Kasumi-1 (cell line): ENCODE results near the gene CETN3.

Experiments
- DNase-seq, 2 experiments: peaks; one replicate each; lab custom pipeline; 2025; lab: John Stamatoyannopoulos, UW

CETN3 gene

DNA sequence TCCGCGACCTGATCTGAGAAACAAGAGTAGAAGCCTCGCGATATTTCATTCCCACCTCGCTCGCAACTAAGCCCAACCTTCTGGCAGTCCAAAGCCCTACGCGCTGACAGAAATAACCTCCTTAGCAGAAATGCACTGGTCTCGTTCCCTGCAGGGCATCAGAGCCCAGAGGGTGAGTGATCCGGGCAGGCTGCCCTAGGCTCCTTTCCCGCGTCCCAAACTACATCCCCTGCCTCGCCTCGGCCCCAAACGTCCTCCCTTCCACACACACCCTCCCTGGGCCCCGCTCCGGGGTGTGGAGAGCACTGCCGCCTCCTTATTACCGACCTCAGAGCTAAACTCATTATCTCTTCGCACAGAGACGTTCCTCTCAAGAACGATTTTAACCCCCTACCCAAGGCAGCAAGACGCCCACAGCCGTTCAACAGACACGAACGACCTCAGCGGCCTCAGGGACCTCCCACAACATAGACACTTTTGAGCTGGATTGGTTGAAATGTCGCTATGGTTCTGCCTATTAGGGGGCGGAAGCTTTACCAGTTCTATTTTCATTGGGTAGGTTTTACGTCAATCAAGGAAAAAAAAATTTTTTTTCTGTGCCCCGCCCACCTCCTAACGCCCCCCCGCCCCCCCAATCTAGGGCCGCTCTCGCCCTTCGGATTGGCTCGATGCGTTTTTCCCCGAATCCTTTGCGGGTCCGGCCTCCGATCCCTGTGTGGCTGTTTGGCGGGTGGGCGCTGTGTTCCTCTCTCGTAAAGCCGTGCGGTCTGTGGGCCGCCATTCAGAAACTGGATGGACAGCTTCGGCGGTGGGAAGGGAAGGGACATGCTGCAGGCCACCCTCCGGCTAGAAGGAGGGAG lies at the start of gene CETN3:
CETN3 (minus strand) TSS at position 439 of the 860 bp plus-strand sequence; CDS start at position 344, 95 bp downstream.
- peak; percentile 99 for DNase-seq

DNA sequence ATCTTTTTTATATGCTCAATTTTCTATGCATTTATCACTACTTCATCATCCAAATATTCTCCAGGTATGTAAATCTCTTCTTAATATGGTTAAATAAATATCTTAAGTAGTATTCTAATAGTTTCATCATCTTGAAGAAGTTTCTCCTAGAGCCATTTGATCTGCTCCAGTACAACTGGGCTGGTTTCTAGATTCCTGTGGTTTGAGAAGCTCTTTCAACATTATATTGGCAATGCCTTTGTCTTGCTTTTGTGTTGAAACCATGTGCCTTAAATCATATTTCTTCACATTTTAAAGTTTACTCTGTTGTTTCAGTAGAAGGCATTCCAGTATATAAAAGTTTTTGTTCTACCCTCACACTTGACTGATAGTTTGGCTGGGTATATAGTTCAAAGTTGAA lies 37.4 kb upstream of the CETN3 start:
- no peak for DNase-seq

DNA sequence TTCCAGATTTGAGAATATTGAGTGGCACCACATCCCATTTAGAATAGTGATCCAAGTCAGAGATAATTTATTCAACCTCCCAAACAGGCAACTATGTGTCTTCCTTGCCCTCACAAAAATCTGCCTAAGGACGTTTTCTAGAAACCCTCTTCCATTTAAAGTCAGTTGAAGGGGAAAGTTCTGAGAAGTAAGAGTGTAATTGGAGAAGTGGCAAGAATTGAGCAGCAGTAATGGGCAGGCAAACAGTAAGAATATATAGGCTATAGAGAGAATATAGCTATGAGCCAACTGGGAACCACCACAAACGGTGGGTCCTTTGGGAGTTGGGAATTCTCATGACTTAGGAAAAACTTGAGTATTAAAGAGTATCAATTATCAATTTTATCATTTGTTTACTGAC lies 31.1 kb upstream of the CETN3 start:
- peak in 1 of 2 experiments; percentile 27 for DNase-seq

DNA sequence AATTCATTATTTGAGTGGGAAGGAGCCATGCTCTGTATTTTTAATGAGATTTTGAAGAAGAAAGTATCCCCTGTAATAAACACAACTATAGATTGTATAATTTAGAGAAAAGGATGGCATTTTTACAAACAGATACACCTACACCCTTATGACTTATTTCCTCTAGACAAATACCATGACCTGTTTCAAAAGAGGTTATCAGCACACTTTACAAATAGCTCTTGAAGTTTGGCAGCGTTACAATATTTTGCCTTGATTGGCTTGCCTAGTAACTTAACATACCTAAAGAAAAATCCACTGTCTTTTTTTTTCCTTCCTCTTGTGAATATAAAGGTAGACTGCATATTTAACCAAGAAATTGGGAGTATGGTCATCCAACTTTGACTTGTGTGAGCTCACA lies 28.5 kb upstream of the CETN3 start:
- no peak for DNase-seq

DNA sequence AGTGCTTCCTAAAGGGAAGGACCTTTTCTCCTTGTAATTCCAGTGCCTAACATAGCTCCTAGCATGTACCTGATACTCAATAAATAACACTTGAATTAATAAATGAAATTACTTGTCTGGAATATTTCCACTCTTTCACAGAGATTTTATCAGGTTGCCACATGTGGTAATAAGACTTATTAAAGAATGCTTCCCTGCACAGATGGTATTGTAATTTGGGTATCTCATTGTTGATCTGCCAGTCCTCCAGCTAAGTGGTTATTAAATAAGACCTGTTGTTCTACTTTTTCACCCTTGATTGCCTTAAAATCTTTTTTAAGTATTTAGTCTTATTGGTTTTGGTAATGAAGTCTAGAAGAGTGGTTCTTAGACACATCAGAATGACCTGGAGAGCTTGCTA lies 28.1 kb upstream of the CETN3 start:
- DNase-seq = no peak

DNA sequence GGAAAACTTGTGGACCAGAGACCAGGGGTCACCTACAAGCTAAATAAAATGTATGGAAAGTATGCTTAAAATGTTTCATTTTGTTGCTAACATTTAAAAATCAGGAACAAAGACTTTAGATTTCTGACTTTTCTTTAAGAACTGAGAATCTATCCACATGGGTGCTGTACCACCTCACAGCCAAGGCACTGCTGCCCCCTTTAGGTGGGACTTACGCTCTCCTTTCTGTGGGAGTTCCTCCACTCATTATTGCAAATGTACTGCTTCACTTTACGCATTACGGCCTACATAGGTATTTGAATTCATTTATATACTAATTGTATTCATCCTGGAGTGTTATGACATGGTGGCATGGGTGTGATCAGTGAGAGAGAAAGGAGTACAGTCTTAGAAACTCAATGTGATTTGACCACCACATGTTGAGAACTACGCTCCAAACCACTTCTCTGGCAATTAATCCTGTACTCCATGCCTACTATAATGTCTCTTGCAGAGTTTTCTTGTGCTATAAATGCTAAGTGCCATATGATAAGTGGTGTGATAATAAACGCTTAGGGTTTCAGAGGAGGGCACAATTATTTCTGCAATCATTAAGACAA lies 24.7 kb upstream of the CETN3 start:
- DNase-seq = peak; percentile 59 to 73

DNA sequence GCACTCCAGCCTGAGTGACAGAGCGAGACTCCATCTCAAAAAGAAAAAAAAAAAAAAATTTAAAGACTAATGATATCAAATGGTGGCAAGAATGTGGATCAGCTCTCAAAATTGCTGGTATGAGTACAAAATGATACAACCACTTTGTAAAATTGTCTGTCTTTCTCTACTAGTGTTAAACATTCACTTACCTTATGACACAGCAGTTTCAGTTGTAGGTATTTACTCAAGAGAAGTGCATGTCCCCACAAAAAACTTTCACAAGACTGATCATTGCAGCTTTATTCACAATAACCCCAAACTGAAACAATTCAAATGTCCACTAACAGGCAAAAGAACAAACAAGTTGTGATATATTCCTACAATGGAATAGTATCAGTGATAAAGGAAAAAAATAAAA lies 14.7 kb upstream of the CETN3 start:
- no peak for DNase-seq

DNA sequence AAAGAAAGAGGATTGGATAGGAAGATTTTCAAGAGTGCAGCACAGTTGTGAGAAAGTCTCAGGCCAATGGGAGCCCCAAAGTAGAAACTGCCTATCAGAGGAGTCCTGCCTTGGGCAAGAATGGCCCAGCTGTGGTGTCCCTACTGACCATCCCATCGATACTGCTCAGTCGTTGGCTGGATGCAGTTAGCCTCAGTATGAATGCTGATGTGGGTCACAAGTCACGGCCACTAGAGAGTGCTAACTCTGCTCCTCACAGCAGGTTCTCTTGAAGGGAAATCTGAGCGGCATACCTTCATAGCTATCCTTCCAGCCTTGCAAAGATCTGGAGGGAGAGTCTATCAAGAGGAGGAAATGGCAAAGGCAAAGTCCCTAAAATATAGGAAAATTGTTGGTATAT lies 11.6 kb upstream of the CETN3 start:
- DNase-seq = peak; percentile 12 to 17

DNA sequence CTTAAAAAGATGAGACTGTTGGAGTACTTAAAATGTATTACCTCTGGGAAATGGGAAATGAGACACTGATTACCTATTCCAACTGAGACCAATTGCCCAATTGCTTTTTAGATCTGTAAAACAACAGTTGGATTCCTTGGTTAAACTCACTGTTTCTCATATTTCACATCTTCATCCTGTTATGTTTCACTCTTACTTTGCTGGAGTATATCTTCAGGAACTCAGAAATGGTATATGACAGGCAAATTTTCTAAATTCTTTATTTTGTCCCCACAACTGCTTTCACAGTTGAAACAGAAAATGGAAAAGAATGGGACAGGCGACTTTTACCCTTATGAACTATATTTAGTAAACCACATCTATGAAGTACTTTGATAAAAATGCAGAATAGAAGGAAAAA lies 8.7 kb upstream of the CETN3 start:
- no peak for DNase-seq

DNA sequence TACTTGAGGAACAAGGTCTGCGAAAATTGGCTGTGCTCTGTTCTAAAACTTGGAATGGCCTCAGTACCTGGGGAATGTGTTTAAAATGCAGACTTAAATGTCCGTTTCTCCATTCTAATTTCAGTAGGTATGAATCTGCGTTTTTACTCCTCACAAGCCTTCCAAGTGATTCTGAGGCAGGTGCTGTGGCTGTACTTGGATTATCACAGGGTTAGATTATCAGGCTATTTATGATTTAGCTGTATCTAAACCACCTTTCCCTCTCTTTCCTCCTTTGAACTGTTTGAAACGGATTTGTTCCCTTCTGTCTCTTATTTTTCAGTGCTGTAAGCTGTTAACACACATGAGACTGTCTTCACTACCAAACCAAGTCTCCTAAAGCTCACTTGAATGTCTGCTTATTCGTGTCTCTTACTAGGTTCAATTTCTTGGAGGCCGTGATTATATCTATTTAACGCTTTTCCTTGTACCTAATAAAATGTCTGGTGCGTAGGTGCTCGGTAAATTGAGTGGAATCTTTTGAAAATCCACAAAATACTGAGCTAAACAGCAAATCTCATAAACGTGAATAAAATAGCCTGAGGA lies 714 bp upstream of the CETN3 start:
- DNase-seq = peak; percentile 49 to 56

DNA sequence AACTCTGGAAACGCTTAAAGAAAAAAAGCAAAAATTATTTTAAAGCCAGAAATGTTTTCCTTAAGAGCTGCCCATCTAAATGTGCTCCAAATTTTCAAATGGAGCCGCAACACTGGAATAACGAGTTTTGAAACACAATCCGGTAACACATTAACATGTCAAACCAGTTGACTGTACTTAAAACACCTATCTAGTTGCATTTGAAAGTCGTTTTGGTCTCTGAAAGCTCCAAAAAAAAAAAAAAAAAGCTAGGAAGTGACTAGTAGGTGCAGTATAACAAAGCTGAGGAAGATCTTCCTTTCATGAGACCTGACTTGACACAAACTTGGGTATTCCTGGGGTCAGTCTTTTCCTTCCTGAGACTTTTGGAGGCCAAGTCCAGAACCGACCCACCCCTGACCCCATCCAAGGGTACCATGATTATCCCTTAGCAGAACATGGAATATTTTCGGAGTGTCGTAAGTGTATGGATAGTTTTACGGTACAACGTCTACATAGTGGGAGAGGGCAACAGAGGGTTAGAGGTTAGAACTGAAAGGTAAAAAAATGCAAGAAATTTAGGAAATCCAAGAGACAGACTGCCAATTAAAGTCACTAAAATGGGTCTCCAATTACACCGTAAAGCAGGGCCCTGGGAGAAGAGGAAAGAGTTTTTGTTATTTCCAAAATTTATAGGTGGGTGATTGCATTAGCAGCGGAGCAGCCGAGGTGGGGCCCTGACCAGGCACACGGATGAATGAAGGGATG lies 812 bp downstream of the CETN3 start:
- peak; percentile 49 to 77 for DNase-seq

DNA sequence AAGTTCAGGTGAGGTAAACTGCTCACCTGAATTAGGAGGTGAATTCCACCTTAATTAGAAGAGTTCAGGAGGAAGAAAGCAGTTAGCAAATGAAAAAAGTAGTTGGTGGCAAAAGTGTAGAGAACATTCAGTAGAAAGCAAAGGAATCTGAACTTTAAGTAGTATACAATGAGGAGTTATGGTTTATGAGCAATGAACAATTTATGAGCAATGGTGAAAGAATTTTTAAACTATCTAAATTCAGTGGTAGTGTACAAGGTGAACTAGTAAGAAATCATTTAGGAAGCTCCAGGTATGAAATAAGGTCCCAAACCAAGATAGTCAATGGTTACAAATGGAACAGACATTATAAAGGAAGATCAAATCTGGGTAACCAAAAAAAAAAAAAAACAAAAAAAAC lies 3.1 kb downstream of the CETN3 start:
- no peak for DNase-seq

DNA sequence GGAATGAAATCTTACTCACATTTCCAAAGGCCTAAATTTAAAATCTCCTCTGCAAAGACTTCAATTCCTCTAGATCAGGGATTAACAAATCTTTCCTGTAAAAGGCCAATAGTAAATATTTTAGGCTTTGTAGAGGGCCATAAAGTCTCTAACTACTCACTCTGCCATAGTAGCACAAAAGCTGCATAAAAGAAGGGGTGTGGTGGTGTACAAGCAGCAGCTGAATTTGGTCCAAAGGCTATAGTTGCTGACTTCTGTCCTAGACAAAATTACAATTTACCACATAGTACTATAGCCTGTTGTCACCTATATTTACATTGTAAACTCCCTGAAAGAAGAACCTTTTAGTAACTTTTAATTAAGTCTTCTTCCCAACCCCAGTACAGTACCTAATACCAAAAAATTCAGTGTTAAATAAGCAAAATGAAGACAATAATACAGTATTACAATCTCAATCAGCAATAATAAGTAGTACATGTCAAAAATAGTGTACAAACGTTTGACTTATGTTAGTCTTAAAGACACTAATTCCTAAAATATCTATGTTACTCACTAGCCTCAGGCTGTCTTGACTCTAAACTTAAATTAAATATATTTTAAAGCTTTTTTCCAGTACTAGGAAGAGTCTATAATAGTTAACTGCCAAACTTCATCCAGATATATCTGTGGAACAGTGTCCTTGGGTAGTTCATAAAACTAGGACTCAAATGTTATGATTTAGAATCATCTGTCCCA lies 6.9 kb downstream of the CETN3 start:
- DNase-seq = no peak

DNA sequence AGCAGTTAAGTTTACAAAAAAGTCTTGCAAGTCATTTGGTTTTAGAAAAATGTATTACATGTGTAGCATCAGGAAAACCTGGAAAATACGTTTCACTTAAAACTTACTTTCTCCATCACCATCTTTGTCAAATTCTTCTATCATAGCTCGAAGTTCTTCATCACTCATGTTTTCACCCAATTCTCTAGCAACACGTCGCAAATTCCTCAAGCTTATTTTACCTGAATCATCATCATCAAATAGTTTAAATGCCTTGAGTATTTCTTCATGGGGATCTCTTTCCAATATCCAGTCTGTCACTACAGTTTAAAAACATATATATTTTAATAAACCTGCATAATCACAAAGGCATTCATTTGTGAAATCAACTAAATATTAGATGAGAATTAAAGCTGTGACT lies 10.3 kb downstream of the CETN3 start:
- no peak for DNase-seq

DNA sequence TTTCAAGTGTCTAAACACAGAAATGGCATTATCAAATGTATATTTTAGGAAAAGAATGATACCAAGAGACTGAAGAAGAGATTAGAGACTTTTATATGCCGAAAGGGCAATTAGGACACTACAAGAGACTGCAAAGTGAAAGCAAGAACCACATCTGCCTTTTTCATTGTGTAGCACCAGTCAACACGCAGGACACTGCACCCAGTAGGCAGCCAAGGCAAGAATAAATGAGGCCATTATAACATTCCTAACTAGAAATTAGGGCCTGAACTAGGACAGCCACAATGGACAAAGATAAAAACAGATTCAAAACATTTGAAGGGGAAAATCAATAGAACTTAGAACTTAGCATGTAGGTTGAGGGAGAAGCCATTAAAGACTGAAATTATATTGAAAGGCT lies 10.8 kb downstream of the CETN3 start:
- DNase-seq = no peak

DNA sequence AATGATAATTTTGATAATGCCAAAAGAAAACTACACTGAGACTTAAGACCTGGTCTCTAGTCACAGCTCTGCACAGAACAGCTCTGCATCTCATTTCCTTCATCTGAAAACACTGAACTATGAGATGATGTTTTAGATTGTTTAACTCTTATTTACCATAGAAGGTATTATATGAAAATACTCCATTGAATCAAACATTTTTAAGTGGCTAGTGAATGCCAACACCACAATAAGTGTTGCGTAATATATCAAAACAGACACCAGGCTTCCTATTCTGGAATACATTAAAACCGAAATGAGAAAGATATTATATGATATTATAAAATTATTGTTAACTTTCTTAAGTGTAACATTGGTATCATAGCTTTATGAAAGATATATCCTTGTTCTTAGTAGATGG lies 14.6 kb downstream of the CETN3 start:
- no peak for DNase-seq

DNA sequence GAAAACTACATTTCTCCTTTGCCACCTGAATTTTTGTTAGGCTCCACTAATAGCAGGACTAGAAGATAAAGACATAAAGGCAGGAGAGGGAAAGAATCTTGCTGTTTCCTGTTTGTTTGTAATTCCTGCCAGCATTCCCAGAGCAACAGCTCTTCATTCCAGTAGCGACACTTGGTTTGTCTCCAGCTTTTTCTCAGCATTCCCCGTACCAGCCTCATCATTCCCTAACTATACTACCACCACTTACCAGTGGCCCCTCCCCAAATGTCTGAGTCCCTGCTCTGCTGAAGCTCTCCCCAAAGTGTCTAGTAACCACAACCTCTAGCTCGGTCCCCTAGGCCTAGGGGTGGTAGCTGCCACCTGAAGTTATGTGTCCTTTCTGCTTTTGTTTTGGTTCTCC lies 18.6 kb downstream of the CETN3 start:
- no peak for DNase-seq

DNA sequence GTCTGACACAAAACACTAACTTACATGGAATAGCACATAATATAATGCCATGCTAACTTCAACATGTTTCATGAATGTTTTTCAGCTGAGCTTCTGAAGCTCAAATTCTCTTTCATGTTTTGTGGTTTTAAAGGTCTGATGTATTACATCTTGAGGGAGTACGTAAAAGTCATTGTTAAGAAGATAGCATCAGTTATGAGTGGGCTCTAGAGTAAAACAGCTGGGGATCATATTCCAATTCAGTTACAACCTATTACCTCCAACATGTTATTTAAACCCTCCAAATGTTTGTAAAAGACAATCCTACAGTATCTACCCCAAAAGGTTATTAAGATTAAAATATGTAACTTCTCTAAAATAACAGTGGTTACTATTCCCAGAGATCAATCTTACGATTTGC lies 19.2 kb downstream of the CETN3 start:
- no peak for DNase-seq

DNA sequence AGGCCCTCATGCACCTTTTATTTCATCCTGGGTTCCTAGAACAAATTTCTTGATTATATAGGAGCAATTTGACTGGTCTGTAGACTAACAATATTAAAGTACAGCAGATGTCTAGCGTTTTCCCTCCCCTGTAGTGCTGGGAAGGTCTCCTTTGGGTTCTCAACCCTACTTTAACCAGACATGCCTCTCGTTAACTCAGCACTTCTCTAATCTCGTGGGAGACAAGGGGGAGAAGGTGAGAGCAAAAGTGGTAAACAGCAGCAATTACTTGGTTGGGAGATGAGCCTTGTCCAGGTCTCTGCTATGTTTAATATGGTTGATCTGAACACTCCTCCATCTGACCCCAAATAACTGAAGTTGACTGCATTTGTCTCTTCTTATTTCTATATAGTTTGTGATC lies 22.0 kb downstream of the CETN3 start:
- DNase-seq = no peak

DNA sequence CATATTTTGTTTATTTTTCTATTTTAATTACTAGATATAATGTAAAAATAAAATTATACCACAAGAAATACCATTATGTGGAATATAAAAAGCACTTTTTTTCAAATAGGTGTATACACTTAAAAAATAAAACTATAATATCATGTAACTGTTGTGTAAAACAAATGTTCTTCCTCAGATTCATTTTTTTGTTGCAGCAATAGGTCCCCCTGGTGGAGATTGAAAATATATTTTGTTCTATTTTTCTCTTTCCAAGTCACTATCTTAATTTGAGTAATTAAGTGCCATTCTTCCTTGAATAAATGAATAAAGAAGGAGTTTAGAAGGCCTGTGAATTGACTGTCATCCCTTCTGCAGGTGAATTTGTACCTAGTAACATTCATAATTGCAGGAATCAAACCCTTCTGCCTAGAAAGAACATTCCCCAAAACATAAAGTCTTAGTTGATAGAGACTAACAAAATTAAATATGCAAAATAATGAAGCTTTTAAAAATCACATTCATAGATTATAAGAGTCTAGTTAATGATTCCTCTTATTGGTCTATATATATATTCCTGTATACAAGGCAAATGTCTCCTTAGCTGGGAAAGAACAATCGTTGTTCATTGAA lies 23.4 kb downstream of the CETN3 start:
- DNase-seq = peak; percentile 46 to 47

DNA sequence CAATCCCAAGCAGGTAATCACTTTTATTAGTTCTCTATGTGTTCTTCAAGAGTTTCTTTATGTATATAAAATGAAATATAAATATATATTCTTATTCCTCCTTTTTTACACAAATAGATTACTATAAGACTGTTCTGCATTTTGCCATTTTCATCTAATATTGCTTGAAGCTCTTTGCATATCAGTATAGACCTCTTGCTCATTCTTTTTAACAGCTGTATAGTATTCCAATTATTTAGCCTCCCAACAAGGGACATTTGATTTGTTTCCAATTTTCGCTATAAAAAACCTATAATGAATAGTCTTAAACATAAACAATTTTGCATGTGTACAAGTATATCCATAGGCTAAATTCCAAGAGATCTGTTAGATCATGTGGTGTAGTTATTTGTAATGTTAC lies 25.2 kb downstream of the CETN3 start:
- DNase-seq = no peak
